ENCODE measurements around the gene ERGIC1. TPM values are rescaled to one million over a fixed set of nuclear protein-coding genes. Genes with fewer than 3 reads are reported as not detected.

Gene ERGIC1
- total RNA-seq, 2 experiments from 2014 or later = 59.5 to 63.2 TPM

DNA sequence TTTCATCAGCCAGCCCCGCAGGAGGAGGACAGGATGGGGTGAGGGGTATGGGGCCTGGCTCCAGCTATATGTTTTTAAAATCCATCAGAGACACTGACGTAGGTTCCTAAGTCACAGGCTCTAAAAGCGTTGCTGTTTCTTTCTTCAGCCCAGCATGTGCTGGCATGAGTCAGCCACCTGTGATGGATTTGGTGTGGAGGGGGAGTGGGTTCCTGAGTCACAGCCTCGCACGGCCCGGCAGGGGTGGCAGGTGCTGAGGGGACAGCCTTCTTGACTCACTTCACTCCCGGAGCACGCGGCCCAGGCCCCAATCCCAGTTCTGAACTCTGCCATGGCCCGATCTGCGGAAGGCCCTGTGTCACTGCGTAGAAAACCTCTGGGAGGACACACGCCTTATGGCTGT is 86.4 kb downstream of the ERGIC1 start:
- H3K36me3 Mint-ChIP-seq = peaks cover 13% of the 10 kb centered on the region
- no peaks in the 10 kb centered on the region for H3K9me3 Mint-ChIP-seq
- no peak overlapping the region for H3K27ac Mint-ChIP-seq
- no peak for DNase-seq
- POLR2A ChIA-PET = interaction anchor here (1.0 kb wide), 2 partner anchors 148 to 150 kb away, joined by 3 to 7 read pairs; no protein-coding TSS in a partner anchor
- no peak for ATAC-seq (ENCODE audit: low read depth)
- H3K4me3 Mint-ChIP-seq = no peak overlapping the region
- H3K4me1 Mint-ChIP-seq = peaks cover 12% of the 10 kb centered on the region
- no peaks in the 10 kb centered on the region for H3K27me3 Mint-ChIP-seq

DNA sequence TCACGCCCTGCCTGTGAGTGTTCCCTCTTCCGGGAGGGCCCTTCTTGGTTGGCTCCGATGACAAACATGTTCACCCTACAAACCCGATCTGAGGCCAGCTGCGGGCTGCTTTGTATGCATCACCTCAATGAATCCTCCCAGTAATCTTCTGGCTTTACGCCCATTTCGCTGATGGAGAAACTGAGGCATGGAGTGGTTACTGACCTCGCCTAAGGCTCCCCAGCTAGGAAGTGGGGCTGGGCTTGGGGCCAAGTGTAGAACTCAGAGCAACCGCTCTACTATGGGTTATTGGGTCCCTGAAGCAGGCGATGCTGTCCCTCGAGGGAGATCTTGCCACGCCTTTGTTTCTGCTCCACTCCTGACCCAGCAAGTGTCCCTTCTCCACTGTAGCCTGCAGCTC is 86.9 kb downstream of the ERGIC1 start:
- peaks cover 12% of the 10 kb centered on the region for H3K4me1 Mint-ChIP-seq
- H3K9me3 Mint-ChIP-seq = no peaks in the 10 kb centered on the region
- DNase-seq = no peak
- H3K4me3 Mint-ChIP-seq = no peak overlapping the region
- ATAC-seq (ENCODE audit: low read depth) = no peak
- H3K27me3 Mint-ChIP-seq = no peaks in the 10 kb centered on the region
- no peak overlapping the region for H3K27ac Mint-ChIP-seq
- POLR2A ChIA-PET = no interaction called here
- peaks cover 13% of the 10 kb centered on the region for H3K36me3 Mint-ChIP-seq

DNA sequence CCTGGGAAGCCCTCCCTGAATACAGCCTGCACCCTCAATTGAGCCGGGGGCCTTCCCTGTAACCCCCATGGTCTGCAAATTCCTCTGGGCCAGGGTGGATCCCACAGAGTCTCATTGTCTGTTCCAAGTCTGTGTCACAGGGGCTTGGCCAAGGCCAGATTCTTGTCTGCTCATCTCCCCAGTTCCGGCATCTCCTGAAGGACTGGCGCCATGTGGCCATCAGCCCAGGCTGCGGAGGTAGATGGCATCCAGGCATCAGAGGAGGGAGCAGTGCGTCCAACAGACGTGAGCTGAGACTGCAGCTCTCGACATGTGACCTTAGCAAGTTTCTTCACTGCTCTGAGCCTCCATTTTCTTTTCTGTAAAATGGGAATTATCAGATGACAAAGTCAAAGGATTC is 87.9 kb downstream of the ERGIC1 start:
- ATAC-seq (ENCODE audit: low read depth) = no peak
- no peak overlapping the region for H3K27ac Mint-ChIP-seq

DNA sequence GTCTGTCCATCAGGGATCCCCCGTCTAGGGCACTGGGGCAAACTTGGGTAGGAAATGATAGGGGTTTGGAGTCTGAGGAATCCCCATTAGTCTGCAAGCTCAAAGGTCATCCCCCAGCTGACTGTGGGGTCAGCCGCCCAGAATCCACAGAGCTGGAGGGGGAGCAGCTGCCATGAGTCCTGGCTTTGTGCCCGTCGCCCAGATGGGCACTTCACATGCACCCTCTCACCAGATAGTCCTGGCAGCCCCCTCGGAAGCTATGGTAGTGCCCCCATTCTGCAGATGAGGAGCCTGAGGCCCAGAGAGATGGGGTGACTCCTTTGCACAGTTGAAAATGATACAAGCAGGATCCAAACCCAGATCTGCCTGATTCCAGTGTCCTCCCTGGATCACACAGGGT is 89.5 kb downstream of the ERGIC1 start:
- Mint-ChIP-seq H3K36me3 (peaks cover 7% of the 10 kb centered on the region), H3K27me3 (no peaks in the 10 kb centered on the region), H3K4me1 (peaks cover 5% of the 10 kb centered on the region), H3K4me3 (no peak overlapping the region), H3K27ac (no peak overlapping the region), H3K9me3 (no peaks in the 10 kb centered on the region)
- ATAC-seq (ENCODE audit: low read depth) (no peak), DNase-seq (no peak)
- POLR2A ChIA-PET = no interaction called here

More for the DNA sequence above, 87.9 kb downstream of the ERGIC1 start:
- Mint-ChIP-seq H3K36me3 (peaks cover 12% of the 10 kb centered on the region), H3K4me1 (peaks cover 12% of the 10 kb centered on the region), H3K27me3 (no peaks in the 10 kb centered on the region), H3K9me3 (no peaks in the 10 kb centered on the region), H3K4me3 (no peak overlapping the region)
- no peak for DNase-seq
- POLR2A ChIA-PET = interaction anchor here (0.6 kb wide), 1 partner anchor 16 kb away, joined by 4 read pairs; no protein-coding TSS in a partner anchor

DNA sequence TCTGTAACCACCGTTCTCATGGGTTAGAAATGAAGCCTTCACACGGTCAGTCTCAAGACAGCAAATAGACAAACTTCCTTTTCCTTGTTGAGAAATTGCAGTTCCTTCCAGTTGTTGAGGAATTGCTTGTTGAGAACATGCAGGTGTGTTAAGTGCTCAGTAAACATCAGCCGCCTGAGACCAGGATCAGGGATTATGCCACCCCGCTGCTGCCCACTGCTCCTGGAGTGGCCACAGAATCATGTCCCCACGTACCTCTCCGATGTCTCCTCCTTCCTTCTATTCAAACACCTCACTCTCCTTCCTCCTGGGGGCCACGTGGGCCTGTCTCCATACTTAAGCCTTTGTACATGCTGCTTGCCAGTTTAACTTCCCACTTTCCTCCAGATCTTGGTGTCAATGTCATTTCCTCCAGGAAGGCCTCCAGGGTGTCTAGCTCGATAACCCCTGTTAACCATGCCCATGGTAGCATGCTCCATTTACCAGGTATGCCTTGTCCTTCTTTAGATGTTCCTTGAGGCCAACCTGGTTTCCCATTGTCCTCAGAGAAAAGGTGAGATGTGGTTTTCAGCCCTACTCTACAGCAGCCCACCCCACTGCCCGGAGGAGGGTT is 91.4 kb downstream of the ERGIC1 start:
- Mint-ChIP-seq H3K27me3 (no peaks in the 10 kb centered on the region), H3K27ac (no peak overlapping the region), H3K4me3 (no peak overlapping the region), H3K36me3 (peaks cover 3% of the 10 kb centered on the region), H3K4me1 (no peaks in the 10 kb centered on the region), H3K9me3 (no peaks in the 10 kb centered on the region)
- no peak for DNase-seq
- ATAC-seq (ENCODE audit: low read depth) = no peak
- POLR2A ChIA-PET = no interaction called here

DNA sequence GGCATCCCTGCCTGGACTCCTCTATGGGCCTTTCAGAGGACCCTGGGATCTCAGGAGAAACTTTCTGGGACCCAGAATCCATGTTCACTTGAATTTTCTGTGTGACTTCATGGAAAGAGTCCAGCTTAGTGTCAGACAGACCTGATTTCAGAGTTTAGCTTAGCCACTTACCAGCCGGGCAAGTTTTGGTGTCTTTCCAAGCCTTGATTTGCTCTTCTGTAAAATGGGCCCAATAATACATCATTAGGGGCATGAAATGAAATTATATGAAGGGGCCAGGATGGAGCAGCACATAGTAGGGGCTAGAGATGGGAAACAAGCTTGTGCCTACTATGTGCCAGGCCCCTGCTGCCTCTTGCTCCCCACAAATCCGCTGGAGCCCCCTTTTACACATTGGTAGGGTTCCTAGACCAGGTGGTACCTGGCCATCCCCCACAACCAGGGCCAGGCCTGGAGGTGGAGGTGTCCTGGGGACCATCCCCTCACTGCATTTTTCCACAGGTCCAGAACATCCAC is 92.0 kb downstream of the ERGIC1 start:
- no peak for ATAC-seq (ENCODE audit: low read depth)
- POLR2A ChIA-PET = interaction anchor here (0.5 to 1.1 kb wide), 2 partner anchors 149 to 156 kb away, joined by 3 to 4 read pairs; no protein-coding TSS in a partner anchor
- Mint-ChIP-seq H3K4me1 (no peaks in the 10 kb centered on the region), H3K27ac (no peak overlapping the region), H3K4me3 (no peak overlapping the region), H3K36me3 (peaks cover 3% of the 10 kb centered on the region), H3K9me3 (no peaks in the 10 kb centered on the region), H3K27me3 (no peaks in the 10 kb centered on the region)
- no peak for DNase-seq

DNA sequence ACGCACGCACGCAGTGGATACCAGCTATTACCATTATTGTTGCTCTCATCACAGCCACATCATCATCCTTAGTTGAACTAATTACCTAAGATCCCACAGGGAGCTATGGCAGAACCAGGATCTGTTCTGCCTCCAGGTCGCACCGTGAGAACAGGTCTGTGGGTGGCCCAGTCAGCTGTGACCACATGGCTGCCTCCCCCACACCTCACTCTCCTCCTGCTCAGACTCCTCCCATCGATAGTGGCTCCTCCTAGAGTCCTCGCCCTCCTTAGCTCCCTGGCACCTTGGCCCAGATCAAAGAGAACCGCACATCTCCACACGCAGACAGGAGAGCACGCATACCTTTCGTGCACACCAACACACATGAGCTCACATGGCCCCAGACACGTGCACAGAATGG is 92.7 kb downstream of the ERGIC1 start:
- Mint-ChIP-seq H3K36me3 (peaks cover 3% of the 10 kb centered on the region), H3K4me3 (no peak overlapping the region), H3K9me3 (no peaks in the 10 kb centered on the region), H3K27me3 (no peaks in the 10 kb centered on the region), H3K27ac (no peak overlapping the region), H3K4me1 (no peaks in the 10 kb centered on the region)
- no peak for ATAC-seq (ENCODE audit: low read depth)
- POLR2A ChIA-PET = interaction anchor here (0.7 to 1.1 kb wide), 2 partner anchors 156 to 162 kb away, joined by 3 read pairs; no protein-coding TSS in a partner anchor
- no peak for DNase-seq

DNA sequence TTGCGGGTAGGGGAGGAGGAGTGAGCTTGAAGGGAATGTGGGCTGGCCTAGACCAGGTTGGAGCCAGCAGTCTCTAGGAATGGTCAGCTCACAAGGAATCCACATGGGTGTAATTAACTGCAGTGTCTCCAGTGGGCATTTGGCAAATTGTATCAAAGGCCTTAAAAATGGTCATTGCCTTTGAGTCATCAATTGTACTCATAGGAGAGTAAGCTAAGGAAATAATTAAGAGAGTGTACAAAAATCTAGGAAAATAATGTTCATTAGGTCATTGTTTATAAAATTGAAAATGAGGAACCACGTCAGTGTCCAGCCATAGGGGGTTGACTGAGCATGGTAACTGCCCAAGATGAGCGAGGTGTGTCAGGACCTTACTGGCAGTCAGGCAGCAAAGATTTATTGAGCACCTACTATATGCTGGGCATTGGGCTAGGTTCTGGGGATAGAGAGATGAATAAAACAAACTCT is 95.4 kb downstream of the ERGIC1 start:
- Mint-ChIP-seq H3K27me3 (no peaks in the 10 kb centered on the region), H3K4me3 (no peak overlapping the region), H3K27ac (no peak overlapping the region), H3K36me3 (peaks cover 1% of the 10 kb centered on the region), H3K4me1 (peaks cover 5% of the 10 kb centered on the region), H3K9me3 (no peaks in the 10 kb centered on the region)
- POLR2A ChIA-PET = no interaction called here
- ATAC-seq (ENCODE audit: low read depth) = no peak
- no peak for DNase-seq

DNA sequence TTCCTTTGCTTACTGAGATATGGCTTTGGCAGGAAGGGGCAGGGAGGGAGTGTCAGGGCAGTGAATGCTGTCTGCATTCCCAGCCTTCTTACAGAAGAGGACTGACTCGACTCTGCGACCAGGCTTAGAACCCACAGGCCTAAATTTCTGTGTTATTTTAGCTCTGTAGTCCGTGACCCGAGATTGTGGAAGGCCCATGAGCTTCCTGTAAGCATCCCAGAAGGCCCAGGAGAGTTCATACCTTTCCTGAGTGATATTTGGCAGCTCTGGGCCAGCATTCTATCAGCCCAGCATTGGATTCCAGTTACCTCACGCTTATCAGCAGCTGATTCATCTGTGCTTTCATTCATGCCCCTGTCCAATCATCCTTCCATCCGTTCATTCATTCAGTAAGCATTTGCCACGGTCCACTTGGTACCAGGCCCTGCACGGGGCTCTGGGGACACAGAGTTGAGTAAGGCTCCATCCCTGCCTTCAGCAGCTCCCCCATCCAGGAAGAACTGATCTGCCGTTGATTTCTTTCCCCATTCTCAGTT is 97.0 kb downstream of the ERGIC1 start:
- POLR2A ChIA-PET = interaction anchor here (0.7 to 1.1 kb wide), 2 partner anchors 12 to 153 kb away, joined by 3 read pairs; no protein-coding TSS in a partner anchor
- no peaks in the 10 kb centered on the region for H3K9me3 Mint-ChIP-seq
- peaks cover 5% of the 10 kb centered on the region for H3K4me1 Mint-ChIP-seq
- H3K36me3 Mint-ChIP-seq = peaks cover 3% of the 10 kb centered on the region
- H3K27me3 Mint-ChIP-seq = no peaks in the 10 kb centered on the region
- DNase-seq (no peak), ATAC-seq (ENCODE audit: low read depth) (no peak)
- no peak overlapping the region for H3K4me3 Mint-ChIP-seq
- no peak overlapping the region for H3K27ac Mint-ChIP-seq

DNA sequence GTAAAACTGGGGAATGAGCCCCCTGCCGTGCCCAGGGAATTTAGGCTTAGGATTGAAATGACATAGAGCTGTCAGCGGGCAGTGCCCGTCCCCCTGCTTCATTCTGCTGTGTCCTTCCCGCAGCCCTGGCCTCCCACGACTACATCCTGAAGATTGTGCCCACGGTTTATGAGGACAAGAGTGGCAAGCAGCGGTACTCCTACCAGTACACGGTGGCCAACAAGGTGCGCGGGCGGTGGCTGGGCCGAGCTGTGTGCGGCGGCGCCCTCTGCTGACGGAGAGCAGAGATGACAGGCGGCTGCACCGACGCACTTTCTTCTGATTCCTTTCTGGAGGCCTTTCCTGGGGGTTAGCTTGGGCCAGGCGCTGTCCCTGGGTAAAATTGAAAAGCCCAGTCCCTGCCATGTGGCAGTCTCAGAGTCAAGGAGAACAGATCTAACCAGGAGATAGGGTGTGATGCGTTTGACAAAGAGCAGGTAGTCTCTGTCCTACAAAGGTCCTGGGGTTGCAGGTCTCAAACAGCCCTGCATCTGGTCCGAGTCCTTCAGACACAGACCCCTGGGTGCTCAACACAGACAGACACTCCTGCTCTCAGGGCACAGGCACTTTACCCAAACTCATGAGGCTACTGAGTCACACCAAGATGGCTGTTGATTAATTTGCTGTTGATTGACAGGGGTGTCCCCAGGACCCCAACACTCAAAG is 98.4 kb downstream of the ERGIC1 start:
- POLR2A ChIA-PET = interaction anchor here (1.1 to 1.2 kb wide), 2 partner anchors 13 to 160 kb away, joined by 3 read pairs; no protein-coding TSS in a partner anchor
- H3K9me3 Mint-ChIP-seq = no peaks in the 10 kb centered on the region
- peaks cover 6% of the 10 kb centered on the region for H3K4me1 Mint-ChIP-seq
- H3K36me3 Mint-ChIP-seq = peaks cover 6% of the 10 kb centered on the region
- DNase-seq = peak; percentile 81
- H3K4me3 Mint-ChIP-seq = no peak overlapping the region
- no peaks in the 10 kb centered on the region for H3K27me3 Mint-ChIP-seq
- H3K27ac Mint-ChIP-seq = no peak overlapping the region
- peak; percentile 88 for ATAC-seq (ENCODE audit: low read depth)

DNA sequence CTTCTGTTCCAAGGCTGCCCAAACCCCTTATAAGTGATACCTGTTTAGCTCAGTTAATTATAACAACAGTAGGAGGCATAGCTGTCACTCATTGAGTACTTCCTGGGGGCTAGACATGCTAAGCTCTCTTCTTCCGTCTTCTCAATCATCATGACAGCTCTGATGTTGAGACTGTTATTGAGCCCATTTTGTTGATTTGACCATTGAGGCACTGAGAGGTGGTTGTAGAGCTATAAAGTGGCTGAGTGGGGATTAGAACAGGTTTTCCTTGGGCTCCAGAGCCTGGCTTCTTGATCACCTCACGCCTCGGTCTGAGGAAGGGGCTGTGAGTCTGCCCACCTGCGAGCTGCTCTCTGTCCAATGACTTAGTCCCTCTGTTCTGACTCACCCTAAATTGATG is 99.2 kb downstream of the ERGIC1 start:
- peaks cover 6% of the 10 kb centered on the region for H3K36me3 Mint-ChIP-seq
- H3K4me1 Mint-ChIP-seq = peaks cover 6% of the 10 kb centered on the region
- POLR2A ChIA-PET = interaction anchor here (0.9 kb wide), 1 partner anchor 218 kb away, joined by 3 read pairs; no protein-coding TSS in a partner anchor
- no peaks in the 10 kb centered on the region for H3K27me3 Mint-ChIP-seq
- H3K4me3 Mint-ChIP-seq = no peak overlapping the region
- no peak overlapping the region for H3K27ac Mint-ChIP-seq
- DNase-seq = no peak
- H3K9me3 Mint-ChIP-seq = no peaks in the 10 kb centered on the region
- no peak for ATAC-seq (ENCODE audit: low read depth)

DNA sequence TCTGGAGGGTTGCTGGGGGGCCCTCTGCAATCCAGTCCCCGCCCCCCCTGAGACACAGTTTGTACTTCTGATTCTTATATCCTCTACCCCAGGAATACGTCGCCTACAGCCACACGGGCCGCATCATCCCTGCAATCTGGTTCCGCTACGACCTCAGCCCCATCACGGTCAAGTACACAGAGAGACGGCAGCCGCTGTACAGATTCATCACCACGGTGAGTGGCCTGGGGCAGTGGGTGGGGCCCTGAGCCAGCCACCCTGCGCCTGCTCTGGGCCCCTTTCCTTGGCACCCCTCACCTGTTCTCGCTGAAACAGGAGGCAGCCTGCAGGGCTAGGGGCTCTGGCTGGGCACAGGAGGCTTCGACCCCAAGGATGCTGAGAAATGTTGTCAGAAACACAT is 101.0 kb downstream of the ERGIC1 start:
- no peak overlapping the region for H3K4me3 Mint-ChIP-seq
- no peak overlapping the region for H3K27ac Mint-ChIP-seq
- DNase-seq (no peak), ATAC-seq (ENCODE audit: low read depth) (no peak)
- H3K27me3 Mint-ChIP-seq = no peaks in the 10 kb centered on the region
- POLR2A ChIA-PET = no interaction called here
- peaks cover 6% of the 10 kb centered on the region for H3K4me1 Mint-ChIP-seq
- H3K9me3 Mint-ChIP-seq = no peaks in the 10 kb centered on the region
- H3K36me3 Mint-ChIP-seq = peaks cover 4% of the 10 kb centered on the region

DNA sequence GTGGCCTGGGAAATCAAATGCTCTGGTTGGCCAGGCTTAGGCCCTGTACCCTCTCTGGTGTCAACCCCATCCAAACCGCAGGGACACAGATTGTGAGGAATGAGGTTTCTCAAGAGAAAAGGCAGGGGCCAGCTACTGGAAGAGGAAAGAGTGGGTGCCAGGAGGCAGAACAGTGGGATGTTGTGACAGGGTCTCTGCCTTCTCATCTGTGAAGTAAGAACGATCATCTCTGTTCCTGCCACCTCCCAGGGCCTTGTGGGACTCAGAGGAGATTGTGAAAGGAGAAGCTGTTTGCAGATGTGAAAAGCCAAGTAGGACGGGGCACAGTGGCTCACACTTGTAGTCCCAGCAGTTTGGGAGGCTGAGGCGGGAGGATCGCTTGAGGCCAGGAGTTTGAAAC is 102.3 kb downstream of the ERGIC1 start:
- Mint-ChIP-seq H3K4me1 (peaks cover 6% of the 10 kb centered on the region), H3K27me3 (no peaks in the 10 kb centered on the region), H3K4me3 (no peak overlapping the region), H3K27ac (no peak overlapping the region), H3K9me3 (no peaks in the 10 kb centered on the region), H3K36me3 (peaks cover 4% of the 10 kb centered on the region)
- ATAC-seq (ENCODE audit: low read depth) (no peak), DNase-seq (no peak)
- POLR2A ChIA-PET = no interaction called here

All from activated naive CD8-positive, alpha-beta T cell treated with anti-CD3 and anti-CD28 coated beads, Interleukin-2, amount 10 ng/mL, durations not matched to agents 7 days and 5 days (primary cell).